ENCODE data around the gene AANAT. TPM values are rescaled to one million over a fixed set of nuclear protein-coding genes. Genes with fewer than 3 reads are reported as not detected.

The AANAT gene
- total RNA-seq, 1 donor from 2014 or later = 0.18 TPM

- intact Hi-C loops (cut with micrococcal nuclease) = no loop called here
- Mint-ChIP-seq H3K4me3 (ENCODE audit: low read depth) (no peak overlapping the region), H3K36me3 (ENCODE audit: low read depth) (peaks cover 4% of the 10 kb centered on the region), H3K9me3 (no peaks in the 10 kb centered on the region), H3K27ac (no peak overlapping the region), H3K4me1 (ENCODE audit: low read depth) (peaks cover 2% of the 10 kb centered on the region), H3K27me3 (ENCODE audit: low read depth) (no peaks in the 10 kb centered on the region)
- no peak for DNase-seq (ENCODE audit: low spot score)
Measured at GRCh38 chr17:76433693-76434092, 33.7 kb upstream of the AANAT start.

DNA sequence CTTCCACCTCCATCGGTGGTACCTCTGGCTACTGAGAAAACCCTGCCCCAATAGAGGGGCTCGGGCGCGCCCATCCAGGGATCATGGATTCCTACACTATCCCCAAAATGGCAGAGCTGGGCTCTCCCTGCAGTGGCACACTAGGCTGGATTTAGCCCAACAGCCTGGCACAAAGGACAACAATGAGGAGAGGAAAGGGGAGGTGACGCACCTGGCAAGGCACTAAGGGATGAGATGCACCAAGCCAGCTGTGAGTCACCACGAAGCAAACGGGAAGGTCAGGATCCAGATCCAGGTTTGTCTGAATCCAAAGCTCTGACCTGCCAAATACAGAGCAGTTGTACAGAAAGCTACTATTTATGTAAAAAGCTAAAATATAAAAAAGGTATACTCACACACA is 32.5 kb upstream of the AANAT start:
- Mint-ChIP-seq H3K9me3 (no peaks in the 10 kb centered on the region), H3K27ac (no peak overlapping the region), H3K4me3 (ENCODE audit: low read depth) (no peak overlapping the region), H3K27me3 (ENCODE audit: low read depth) (no peaks in the 10 kb centered on the region), H3K36me3 (ENCODE audit: low read depth) (peaks cover 4% of the 10 kb centered on the region), H3K4me1 (ENCODE audit: low read depth) (peaks cover 6% of the 10 kb centered on the region)
- intact Hi-C loops (cut with micrococcal nuclease) = no loop called here
- DNase-seq (ENCODE audit: low spot score) = no peak

DNA sequence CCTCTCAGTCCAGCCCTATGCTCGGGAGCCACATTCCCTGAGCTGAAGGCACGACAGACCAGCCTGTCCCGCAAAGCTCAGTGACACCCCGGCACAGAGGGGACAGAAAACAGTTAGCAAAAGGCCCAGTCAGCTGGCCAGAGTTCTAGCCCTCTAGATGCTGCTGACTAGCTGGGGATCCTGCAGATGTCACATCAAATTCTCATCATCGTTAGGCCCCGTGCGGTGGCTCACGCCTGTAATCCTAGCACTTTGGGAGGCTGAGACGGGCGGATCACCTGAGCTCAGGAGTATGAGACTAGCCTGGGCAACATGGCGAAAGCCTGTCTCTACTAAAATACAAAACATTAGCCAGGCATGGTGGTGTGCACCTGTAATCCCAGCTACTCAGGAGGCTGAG is 31.7 kb upstream of the AANAT start:
- Mint-ChIP-seq H3K36me3 (ENCODE audit: low read depth) (no peaks in the 10 kb centered on the region), H3K4me1 (ENCODE audit: low read depth) (peaks cover 6% of the 10 kb centered on the region), H3K4me3 (ENCODE audit: low read depth) (no peak overlapping the region), H3K9me3 (no peaks in the 10 kb centered on the region), H3K27me3 (ENCODE audit: low read depth) (no peaks in the 10 kb centered on the region), H3K27ac (no peak overlapping the region)
- intact Hi-C loops (cut with micrococcal nuclease) = no loop called here
- no peak for DNase-seq (ENCODE audit: low spot score)

- DNase-seq (ENCODE audit: low spot score) = no peak
- no peak overlapping the region for H3K27ac Mint-ChIP-seq
- no peak overlapping the region for H3K4me3 Mint-ChIP-seq (ENCODE audit: low read depth)
- H3K4me1 Mint-ChIP-seq (ENCODE audit: low read depth) = peaks cover 21% of the 10 kb centered on the region
- H3K36me3 Mint-ChIP-seq (ENCODE audit: low read depth) = no peaks in the 10 kb centered on the region
- intact Hi-C loops (cut with micrococcal nuclease) = no loop called here
- no peaks in the 10 kb centered on the region for H3K9me3 Mint-ChIP-seq
- H3K27me3 Mint-ChIP-seq (ENCODE audit: low read depth) = no peaks in the 10 kb centered on the region
Measured at GRCh38 chr17:76437467-76438402, 29.7 kb upstream of the AANAT start.

- H3K4me3 Mint-ChIP-seq (ENCODE audit: low read depth) = no peak overlapping the region
- intact Hi-C loops (cut with micrococcal nuclease) = no loop called here
- no peaks in the 10 kb centered on the region for H3K27me3 Mint-ChIP-seq (ENCODE audit: low read depth)
- peaks cover 29% of the 10 kb centered on the region for H3K4me1 Mint-ChIP-seq (ENCODE audit: low read depth)
- peaks cover 3% of the 10 kb centered on the region for H3K36me3 Mint-ChIP-seq (ENCODE audit: low read depth)
- DNase-seq (ENCODE audit: low spot score) = no peak
- H3K9me3 Mint-ChIP-seq = no peaks in the 10 kb centered on the region
- H3K27ac Mint-ChIP-seq = no peak overlapping the region
Measured at GRCh38 chr17:76438906-76439305, 28.5 kb upstream of the AANAT start.

DNA sequence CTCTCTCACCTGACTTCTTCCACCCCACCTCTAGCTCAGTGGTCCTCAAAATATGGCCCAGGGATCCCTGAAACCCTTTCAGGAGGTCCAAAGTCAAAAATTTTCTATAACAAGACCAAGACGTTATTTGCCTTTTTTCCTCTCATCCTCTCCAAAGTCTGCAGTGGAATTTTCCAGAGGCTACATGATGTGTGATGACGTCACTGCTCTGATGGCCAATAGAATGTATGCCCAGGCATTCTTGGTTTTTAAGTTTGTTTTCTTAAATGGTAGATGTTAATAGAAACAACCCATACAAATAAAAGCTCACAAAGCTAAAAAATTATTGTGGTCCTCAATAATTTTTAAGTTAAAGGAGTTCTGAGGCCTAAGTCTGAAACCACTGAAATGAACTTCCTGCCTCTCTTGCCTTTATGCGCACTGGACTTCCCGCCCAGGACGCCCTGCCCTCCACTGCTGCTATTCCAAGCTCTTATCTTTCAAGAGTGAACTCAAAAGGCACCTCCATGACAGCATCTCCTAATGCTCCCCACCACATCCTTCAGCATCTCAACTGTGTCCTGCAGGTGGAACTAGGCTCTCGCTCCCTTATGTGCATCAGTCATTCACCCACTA is 28.0 kb upstream of the AANAT start:
- Mint-ChIP-seq H3K9me3 (no peaks in the 10 kb centered on the region), H3K4me3 (ENCODE audit: low read depth) (no peak overlapping the region), H3K27me3 (ENCODE audit: low read depth) (no peaks in the 10 kb centered on the region), H3K4me1 (ENCODE audit: low read depth) (peaks cover 31% of the 10 kb centered on the region), H3K36me3 (ENCODE audit: low read depth) (peaks cover 3% of the 10 kb centered on the region), H3K27ac (no peak overlapping the region)
- DNase-seq (ENCODE audit: low spot score) = no peak
- intact Hi-C loops (cut with micrococcal nuclease) = no loop called here

DNA sequence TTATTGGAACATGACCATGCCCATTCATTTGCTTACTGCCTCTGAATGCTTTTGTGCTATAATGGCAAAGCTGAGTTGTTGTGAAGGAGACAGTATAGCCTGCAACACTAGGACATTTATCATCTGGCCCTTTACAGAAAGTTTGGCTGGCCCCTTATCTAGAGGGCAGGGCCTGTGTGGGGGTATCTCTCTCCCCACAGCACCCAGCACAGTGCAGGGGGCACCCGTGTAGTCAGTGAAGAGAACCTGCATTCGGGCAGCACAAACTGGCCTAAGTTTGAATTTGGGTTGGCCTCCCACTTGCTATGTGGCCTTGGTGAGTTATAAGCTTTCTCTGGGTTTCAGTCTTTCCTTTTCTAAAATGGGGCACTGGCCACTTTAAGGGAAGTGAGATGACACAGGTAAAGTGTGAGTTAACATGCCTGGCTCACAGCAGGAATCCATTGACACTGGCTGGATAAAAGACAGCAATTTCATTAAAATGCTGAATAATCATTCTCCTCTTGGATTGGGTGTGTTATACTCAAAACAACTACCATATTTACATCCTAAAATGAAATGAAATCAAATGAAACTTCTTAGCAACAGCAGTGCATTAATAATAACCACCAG is 26.5 kb upstream of the AANAT start:
- Mint-ChIP-seq H3K4me3 (ENCODE audit: low read depth) (no peak overlapping the region), H3K4me1 (ENCODE audit: low read depth) (peaks cover 45% of the 10 kb centered on the region), H3K9me3 (no peaks in the 10 kb centered on the region), H3K27me3 (ENCODE audit: low read depth) (no peaks in the 10 kb centered on the region), H3K27ac (no peak overlapping the region), H3K36me3 (ENCODE audit: low read depth) (peaks cover 3% of the 10 kb centered on the region)
- no peak for DNase-seq (ENCODE audit: low spot score)
- intact Hi-C loops (cut with micrococcal nuclease) = no loop called here

DNA sequence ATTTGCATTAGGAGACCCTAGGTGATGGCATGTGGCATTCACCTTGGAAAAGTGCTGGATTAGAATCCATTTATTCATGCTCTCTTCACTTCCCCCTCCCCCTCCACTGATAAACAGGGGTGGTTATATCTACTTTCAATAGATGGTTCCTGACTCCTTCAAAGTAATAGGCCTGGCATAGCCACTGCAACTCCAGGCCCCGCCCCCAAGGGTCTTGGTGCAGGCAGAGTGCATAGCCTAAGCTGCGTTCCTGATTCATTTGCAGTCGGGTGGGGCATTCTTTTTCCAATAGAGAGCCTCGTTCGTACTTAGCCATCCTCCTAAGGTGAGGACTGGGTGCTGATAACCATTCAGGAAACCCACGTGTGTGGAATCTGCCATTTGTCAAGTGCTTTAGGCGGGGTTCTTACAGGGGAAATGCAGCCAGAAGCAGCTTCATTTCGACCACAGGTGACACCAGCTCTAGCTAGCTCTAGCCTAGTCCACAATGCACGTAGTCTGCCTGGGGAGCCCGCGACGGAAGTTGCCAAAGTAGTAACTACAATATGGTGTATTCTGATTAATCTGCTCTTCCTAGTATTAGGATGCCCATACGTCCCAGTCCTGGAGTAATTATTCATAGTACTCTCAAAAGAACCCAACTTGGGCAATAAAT is 25.6 kb upstream of the AANAT start:
- H3K27me3 Mint-ChIP-seq (ENCODE audit: low read depth) = no peaks in the 10 kb centered on the region
- peaks cover 55% of the 10 kb centered on the region for H3K4me1 Mint-ChIP-seq (ENCODE audit: low read depth)
- no peaks in the 10 kb centered on the region for H3K9me3 Mint-ChIP-seq
- H3K4me3 Mint-ChIP-seq (ENCODE audit: low read depth) = no peak overlapping the region
- no peak for DNase-seq (ENCODE audit: low spot score)
- H3K27ac Mint-ChIP-seq = no peak overlapping the region
- intact Hi-C loops (cut with micrococcal nuclease) = no loop called here
- peaks cover 3% of the 10 kb centered on the region for H3K36me3 Mint-ChIP-seq (ENCODE audit: low read depth)

DNA sequence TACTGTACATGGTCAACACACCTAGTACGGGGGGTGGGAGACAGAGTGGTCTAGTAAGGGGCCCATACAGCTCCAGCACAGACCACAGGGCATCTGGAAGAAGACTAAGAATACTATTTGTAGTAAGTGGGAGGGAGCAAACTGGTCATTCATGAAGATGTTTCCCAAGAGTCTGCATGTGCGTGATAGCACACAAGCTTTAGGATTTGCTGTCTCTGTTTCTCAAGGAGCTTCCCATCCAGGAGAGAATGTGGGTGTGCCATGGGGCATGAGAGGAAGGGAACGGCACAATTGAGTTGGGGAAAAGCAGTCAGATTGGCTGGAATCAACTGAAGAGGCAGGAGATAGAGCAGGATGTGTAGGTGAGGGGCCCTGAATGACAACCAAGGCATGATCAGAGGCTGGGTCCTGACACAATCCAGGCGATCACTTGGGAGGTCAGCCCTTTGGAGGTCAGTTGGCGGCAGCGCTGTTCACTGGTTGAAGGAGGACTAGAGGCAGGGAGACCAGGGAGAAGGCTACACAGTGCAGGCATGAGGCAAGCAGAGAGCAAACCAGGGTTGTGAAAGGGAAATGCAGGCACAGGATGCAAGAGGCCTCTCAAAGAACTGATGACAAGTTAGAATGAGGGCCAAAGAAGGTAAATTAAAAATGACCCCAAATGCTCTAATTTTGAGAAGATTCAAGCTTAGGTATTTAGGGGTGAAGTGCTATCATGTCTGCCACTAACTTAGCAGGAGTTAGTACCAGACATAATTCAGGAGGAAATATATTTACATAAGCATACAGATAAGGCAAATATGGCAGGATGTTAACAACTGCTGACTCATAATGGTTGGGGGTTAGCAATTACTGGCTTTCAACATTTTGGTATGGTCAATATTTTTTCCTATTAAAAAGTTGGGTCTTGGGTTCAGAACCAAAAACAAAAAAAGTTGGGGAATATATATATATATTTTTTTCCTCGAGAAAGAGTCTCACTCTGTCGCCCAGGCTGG is 24.8 kb upstream of the AANAT start:
- H3K4me1 Mint-ChIP-seq (ENCODE audit: low read depth) = peaks cover 63% of the 10 kb centered on the region
- H3K27ac Mint-ChIP-seq = peak overlapping the region; percentile 64
- intact Hi-C loops (cut with micrococcal nuclease) = no loop called here
- peak overlapping the region; percentile 22 for H3K4me3 Mint-ChIP-seq (ENCODE audit: low read depth)
- H3K36me3 Mint-ChIP-seq (ENCODE audit: low read depth) = peaks cover 3% of the 10 kb centered on the region
- H3K27me3 Mint-ChIP-seq (ENCODE audit: low read depth) = no peaks in the 10 kb centered on the region
- no peaks in the 10 kb centered on the region for H3K9me3 Mint-ChIP-seq
- no peak for DNase-seq (ENCODE audit: low spot score)

- H3K27ac Mint-ChIP-seq = peak overlapping the region; percentile 53
Measured at GRCh38 chr17:76444518-76445311, 22.7 kb upstream of the AANAT start.

DNA sequence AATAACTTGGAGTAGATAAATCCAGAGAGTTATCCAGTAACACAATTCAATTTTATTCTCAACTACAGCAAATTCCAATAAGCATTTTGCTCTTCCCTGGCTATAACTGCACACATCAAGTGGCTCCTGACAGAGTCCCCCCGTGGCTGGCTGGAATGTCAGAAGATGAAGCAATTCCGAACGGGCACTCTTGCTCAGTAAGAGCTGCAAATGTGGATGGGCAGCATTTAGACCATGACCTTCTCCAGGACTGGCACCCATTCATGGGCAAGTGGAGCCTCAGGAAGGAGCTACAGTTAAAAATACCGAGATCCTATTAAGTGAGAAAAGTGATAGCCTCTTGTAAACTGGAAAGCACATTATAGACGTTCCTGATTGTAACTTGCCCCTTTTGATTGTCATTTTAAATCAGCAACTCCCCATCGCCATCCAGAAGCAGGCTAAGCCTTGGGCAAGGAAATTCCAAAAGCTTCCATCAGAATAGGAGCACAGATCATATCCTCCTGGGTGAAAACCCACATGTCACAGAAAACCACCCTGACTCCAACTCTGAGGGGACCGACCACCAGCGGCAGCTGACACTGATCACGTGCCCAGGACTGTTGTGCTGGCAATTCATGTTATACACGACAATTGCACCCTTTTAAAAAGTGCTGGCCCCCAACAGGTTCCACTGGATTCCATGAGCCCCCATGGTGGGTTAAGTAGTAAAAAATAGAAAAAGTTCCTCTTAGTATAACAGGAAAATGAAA is 21.5 kb upstream of the AANAT start:
- H3K27ac Mint-ChIP-seq = peak overlapping the region; percentile 9
- no peak for DNase-seq (ENCODE audit: low spot score)
- no peaks in the 10 kb centered on the region for H3K27me3 Mint-ChIP-seq (ENCODE audit: low read depth)
- H3K9me3 Mint-ChIP-seq = no peaks in the 10 kb centered on the region
- intact Hi-C loops (cut with micrococcal nuclease) = no loop called here
- peaks cover 8% of the 10 kb centered on the region for H3K36me3 Mint-ChIP-seq (ENCODE audit: low read depth)
- H3K4me1 Mint-ChIP-seq (ENCODE audit: low read depth) = peaks cover 81% of the 10 kb centered on the region
- no peak overlapping the region for H3K4me3 Mint-ChIP-seq (ENCODE audit: low read depth)

More at GRCh38 chr17:76444518-76445311, 22.7 kb upstream of the AANAT start:
- Mint-ChIP-seq H3K9me3 (no peaks in the 10 kb centered on the region), H3K27me3 (ENCODE audit: low read depth) (no peaks in the 10 kb centered on the region), H3K4me1 (ENCODE audit: low read depth) (peaks cover 75% of the 10 kb centered on the region), H3K36me3 (ENCODE audit: low read depth) (peaks cover 3% of the 10 kb centered on the region), H3K4me3 (ENCODE audit: low read depth) (no peak overlapping the region)
- DNase-seq (ENCODE audit: low spot score) = no peak
- intact Hi-C loops (cut with micrococcal nuclease) = no loop called here

Data from activated T-helper 2 cell treated with anti-CD3 and anti-CD28 coated beads, Interferon-gamma antibody, Interleukin-2, Interleukin-4, amounts not matched to agents 10 μg/mL and 5 μg/mL and 100 μg/mL, durations not matched to agents 14 hours and 24 hours and 36 hours (primary cell).